NCI-H128 (cell line): Measurements from ENCODE around the gene VTI1A.
"Not testable (repeated sequence)": the region's sequence is repeated elsewhere in the genome, so short reads cannot be mapped to it uniquely, and the experiment has no call there.

Experiments
- DNase-seq: peaks from one replicate; lab custom pipeline; 2025; ENCODE audit not compliant: unreplicated experiment; lab: John Stamatoyannopoulos, UW

VTI1A gene

DNA sequence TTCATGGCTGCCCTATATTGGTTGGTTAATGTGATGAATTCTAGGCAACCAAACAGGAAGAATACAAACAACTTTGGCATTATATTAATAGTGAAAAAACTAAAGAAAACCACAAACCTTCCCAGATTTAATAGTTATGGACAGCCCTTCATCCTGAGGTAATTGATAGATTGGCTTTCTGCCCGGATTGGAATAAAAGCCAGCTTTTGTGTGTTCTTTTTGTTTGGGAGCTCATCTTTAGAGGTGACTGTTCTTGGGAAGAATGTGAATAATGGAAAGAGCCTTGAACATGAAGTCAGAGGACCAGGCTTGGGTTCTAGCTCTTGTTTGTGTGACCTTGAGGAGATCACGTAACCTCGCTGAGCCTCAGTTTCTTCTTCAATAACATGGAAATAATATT, 92.3 kb downstream of the VTI1A start:
- DNase-seq = no peak

DNA sequence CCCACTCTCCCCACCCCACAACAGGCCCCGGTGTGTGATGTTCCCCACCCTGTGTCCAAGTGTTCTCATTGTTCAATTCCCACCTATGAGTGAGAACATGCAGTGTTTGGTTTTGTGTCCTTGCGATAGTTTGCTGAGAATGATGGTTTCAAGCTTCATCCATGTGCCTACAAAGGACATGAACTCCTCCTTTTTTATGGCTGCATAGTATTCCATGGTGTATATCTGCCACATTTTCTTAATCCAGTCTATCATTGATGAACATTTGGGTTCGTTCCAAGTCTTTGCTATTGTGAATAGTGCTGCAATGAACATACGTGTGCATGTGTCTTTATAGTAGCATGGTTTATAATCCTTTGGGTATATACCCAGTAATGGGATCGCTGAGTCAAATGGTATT, 95.8 kb downstream of the VTI1A start:
- not testable (repeated sequence) for DNase-seq

DNA sequence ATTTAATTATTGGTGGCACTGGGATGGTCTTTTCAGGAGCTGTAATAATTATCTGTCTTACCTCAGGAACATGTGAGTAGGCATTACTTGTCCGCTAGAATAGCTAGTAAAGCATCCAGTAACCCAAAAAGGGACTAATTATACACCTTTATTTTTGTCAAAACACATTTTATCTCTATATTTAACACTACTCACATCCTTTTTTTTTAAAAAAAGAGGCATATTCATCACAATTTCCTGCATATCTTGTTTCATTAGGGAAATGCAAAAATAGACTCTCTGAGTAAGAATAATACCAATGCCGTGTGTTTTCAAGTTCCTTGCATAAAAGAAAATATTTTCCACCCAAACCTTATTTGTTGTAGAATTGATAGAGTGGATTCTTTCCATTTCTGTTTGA, 99.5 kb downstream of the VTI1A start:
- no peak for DNase-seq

DNA sequence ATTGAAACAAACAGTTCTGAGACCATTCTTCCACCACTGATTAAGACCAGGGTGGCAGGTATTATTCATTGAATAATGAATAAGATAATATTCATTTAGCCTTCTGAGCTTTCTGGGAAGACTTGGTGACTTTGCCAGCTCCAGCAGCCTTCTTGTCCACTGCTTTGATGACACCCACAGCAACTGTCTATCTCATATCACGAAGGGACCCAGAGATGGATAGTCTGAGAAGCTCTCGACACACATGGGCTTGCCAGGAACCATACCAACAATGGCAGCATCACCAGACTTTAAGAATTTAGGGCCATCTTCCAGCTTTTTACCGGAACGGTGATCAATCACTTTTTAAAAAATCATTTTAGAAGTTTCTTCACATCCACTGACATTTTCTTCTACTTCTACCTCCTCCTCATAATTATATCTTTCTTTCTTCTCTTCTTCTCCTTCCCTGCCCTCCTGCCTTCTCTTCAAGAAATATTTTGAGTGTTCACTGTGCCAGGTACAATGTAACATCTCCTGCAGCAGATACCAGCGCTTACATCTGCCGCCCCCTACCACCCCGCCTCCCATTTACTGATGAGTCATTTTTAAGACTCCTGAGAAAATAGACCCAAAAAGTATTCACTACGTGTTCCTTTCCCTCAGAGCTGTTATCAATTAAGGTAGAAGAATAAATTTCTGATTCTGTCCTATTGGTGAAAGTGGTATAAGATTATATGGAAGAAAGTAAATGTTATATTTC, 101.7 kb downstream of the VTI1A start:
- DNase-seq = no peak

DNA sequence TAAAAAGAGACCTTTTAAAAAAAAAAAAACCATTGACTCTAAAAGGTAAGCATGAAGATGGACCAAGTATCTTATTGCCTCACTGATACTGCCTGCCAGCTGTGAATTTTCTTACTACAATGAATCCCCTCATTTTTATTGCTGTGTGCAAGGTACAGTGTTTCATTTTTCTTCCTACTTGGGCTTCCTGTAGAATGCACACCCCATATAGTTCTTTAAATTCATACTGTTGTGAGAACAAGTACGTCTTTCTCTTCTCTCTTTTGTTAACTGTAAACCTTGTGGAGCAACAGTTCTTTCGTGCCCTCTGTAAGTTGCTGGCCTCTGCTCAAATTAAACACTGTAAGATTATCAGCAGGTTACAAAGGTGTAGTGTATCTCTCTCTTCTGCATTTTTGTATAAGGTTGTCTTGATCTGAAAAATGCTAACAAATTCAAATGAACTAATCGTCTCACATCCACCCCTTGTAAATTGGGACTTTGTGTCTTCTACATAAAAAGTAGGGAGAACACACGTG, 105.6 kb downstream of the VTI1A start:
- no peak for DNase-seq

DNA sequence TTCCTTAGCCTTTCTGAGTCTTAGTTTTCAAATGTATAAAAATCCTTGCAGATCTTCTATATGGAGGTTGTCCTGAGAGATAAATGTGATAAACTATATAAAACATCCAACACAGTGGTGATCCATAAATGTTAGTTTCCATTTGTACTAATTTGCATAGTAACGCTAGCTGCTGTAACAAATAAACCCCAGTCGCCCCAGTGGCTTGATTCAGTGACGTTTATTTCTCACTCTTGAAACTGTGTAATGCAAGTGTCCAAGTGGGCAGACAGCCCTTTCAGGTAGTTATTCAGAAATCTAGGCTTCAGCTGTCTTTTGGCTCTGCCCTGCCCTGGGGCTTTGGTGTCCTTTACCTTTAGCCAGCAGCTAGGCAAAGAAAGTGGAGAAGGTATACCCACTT, 106.3 kb downstream of the VTI1A start:
- DNase-seq = no peak

DNA sequence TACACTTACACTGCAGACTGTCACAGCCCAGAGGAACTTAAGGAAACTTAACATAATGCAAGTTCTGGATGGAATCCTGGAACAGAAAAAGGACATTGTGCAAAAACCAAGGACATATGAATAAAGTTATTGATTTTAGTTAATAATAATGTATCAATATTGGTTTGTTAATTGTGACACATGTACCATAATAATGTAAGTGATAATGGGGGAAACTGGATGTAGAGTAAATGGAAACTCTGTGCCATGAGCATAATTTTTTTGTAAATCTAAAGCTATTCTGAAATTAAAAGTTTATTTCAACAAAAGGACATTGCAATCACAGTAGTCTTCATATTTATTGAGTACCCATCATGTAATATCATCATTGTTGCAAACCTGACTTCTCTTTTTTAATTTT, 107.2 kb downstream of the VTI1A start:
- no peak for DNase-seq

DNA sequence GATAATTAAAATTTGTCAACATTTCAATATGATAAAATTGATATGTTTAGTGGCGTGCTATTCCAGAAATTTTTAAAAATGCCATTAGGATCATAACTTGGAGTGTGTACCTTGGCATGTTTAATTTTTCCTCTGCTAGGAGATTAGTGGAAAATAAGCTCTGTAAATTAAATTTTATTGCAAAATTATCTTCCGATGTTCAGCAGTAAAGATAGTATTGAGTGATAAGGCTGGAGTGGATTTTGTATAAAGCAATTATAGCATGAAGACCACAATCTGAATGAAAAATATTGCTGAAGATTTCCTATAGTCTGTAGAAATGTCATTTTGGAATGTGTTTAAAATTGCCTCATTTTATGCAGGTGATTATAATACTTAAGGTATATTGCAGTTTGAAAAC, 110.2 kb downstream of the VTI1A start:
- DNase-seq = no peak

DNA sequence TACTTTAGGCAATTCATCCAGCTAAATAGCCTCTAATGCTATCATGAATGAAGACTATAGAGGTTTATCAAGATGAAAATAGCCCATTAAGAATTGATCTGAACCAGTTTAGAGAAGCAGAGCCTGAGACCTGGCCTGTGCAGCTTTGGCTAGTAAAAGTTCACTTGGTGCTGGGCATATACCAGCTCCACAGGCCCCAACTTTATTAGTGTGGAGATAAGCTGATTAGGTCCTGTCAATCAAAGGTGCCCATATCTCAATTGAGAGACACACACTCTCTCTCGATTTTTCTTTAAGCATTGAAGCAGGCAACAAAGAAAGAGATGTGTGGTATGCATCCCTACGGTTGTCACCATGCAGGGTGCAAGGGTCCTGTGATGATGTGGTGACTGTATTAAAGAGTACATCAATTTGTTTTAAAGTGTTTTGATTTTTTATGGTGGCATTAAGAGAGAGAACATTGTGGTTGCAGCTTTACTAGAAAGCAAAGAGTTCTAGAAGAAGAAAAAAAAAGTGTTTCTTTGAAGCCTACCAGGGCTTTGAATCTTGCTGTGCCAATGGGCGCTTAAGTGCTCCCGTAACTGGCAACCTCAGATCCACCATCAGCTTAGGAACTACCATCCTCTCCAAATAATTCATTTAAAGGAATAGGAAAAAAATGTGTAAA, 111.6 kb downstream of the VTI1A start:
- no peak for DNase-seq

DNA sequence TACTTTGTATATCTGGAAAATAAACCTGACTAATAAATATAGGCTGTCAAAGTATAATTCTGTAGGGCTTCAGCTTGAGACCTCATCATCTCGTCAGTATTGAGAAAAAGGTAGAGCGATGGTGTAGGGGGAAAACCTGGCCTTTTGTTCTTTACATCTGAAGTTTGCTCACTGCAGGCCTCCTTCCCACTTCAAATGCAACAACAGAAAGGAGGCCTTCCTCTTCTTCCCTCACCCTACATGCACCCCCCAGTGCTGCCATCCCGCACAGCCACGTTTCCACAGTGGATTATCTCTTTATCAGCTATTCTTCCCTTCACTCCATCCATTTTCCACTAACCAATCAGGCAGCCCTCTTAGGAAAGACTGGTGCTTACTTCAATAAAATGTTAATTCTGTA, 112.3 kb downstream of the VTI1A start:
- no peak for DNase-seq

DNA sequence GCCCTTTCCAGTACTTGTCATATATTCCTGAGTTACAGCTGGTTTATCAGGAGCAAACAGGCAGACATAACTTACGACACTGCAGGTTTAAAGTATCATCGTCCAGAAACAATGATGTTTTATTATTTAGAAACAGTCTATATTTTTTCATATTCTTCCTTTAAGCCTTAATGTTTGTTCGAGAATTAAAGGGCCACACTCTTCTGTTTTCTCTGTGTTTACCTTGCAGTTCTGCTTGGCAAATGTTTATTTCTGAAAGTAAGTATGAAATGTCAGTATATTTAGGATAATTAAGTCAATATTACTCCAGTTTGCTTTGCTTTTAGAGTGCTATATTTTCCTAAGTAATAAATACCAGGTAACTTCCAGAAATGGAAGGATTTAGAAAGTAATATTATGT, 115.1 kb downstream of the VTI1A start:
- no peak for DNase-seq

DNA sequence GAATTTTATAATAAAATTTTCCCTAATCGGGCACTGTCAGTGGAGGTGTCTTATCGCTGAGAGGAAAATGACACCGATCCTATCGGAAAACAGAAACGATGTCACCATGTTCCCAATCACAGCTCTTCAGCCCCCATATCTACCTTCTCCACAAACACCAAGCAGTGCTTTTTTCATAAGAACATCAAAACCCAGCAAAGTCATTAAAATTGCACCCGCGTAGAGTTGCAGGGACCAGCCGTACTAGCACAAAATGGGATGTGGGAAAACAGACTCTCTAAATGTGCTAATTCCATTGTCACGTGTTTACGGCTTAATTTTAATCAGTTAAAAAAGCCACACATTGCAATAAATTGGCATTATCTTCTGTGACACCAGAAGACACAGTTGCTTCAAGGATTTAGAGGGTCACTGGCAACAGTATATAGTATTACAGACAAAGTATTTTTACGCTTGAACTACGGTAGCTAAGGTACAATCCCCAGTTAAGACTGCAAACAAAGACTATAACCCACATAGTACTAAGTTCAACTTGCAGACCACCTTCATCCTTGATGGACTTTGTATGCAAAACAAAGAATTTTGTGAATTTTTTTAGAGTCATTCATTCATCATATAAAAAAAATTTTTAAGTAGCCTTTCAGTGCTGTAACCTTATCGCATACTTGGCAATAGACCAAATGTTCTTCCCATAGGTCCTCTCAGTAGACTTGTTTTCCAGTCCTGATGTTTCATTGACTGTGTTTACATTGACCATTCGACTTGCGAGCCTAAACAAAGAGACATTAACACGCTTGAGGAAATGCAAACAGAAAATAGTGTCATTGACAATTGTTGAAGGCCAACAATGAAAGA, 116.0 kb downstream of the VTI1A start:
- no peak for DNase-seq

DNA sequence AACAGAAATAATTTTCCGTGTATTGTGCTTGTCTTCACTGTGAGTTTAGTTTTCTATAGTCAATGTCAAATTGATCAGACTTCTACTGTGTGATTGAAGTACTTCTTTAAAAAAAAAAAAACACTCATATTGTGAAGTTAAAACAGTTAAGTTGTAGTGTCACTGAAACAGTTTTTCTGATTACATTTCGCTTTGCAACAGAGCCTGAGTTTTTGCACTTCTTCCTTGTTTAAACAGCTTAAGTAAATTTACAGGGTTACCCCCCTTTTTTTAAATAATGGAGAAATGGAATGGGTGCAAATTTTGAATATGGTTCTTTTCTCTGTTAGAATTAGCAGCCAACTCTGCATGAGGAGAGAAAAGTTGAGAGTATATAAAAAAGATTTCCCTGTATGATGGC, 117.3 kb downstream of the VTI1A start:
- no peak for DNase-seq

DNA sequence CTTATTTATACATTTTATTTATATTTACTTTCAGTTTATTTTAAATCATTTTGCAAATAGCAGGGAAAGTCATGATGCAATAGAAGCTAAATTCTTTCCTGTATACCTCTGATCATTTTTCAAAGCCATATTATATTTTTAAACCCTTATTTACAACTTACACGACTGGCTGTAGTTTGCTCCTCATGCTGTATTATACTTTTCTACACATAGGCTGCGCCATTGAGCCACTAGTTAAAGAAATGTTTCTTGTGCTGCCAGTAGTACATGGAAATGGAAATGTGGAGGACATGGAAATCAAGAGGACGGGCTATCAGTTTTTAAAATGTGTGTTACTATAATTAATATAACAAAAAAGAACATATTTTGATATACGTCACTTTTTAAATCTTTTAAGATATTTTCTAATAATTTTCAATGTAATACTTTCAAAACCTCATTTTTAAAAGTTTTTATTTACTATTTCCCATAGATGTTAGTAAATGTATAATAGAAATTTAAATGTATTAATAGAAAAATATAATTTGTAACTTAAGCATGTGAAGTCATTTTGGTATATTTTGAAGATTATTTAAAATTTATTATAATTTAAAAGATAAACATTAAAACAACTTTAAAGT, 118.5 kb downstream of the VTI1A start:
- peak; percentile 41 for DNase-seq

DNA sequence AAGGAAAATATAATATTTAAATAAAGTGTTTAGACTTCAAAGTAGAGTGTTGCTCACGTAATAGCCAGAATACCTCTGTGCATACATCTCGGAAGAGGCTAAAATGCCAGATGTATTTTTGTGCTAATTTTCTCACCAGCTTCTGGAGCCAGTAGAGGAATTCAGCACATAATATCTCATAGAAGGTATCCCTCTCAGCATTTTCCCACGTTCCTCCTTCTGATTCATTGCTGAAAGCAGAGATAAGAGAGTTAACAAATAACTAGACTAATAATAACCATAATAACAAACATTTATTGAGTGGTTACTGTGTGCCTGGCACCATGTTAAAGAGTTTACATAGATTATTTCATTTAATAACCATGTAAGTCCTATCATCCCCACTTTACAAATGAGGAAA, 123.6 kb downstream of the VTI1A start:
- DNase-seq = no peak

DNA sequence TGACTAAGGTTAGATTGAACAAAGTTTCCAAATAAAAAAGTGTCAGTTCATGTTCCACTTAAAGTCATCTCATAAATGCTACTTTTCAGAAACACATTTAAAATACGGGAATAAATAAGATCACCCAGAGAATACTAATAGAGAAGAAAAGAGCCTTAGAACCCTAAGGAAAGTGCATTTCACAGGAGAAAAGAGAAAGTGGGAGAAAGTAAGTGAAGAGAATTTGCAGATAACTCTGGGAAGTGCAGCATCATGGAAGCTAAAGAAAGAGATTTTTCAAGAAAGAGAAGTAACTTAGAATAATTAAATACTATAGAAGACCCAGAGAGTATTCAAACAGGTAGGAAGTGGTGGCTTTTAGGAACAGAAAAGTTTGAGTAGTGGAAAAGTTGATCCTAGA, 132.6 kb downstream of the VTI1A start:
- no peak for DNase-seq

DNA sequence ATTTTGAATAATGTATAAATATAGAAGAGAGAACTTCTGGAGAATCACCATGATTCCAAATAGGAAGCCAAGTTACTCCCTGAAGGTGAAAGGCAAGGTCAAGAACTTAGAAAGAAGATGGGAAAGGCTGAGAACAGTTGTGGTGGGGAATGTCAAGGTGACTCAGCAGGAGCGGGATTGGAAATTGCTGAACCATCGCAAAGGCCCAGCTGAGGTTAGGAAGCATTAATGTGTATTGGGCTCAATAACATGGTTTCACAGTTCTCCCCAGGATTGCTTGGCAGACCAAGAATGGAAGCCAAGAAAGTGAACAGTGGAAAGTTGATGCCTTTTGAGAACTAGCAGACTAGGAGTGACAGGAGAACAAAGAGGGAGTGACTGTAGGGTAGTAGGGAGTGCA, 133.3 kb downstream of the VTI1A start:
- no peak for DNase-seq

DNA sequence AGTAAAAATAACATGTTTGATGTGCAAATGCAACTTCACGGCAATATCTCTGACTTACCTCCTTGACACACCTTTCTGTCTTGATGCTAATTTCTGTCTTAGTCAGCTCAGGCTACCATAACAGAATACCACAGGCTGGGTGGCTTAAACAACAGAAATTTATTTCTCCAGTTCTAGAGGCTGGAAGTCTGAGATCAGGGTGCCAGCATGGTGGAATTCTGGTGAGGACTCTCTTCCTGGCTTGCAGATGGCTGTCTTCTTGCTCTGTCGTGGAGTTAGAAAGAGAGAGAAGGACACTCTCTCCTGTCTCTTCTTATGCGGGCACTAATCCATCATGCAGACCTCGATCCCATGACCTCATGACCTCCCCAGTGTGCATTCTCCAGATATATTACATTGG, 134.9 kb downstream of the VTI1A start:
- no peak for DNase-seq

DNA sequence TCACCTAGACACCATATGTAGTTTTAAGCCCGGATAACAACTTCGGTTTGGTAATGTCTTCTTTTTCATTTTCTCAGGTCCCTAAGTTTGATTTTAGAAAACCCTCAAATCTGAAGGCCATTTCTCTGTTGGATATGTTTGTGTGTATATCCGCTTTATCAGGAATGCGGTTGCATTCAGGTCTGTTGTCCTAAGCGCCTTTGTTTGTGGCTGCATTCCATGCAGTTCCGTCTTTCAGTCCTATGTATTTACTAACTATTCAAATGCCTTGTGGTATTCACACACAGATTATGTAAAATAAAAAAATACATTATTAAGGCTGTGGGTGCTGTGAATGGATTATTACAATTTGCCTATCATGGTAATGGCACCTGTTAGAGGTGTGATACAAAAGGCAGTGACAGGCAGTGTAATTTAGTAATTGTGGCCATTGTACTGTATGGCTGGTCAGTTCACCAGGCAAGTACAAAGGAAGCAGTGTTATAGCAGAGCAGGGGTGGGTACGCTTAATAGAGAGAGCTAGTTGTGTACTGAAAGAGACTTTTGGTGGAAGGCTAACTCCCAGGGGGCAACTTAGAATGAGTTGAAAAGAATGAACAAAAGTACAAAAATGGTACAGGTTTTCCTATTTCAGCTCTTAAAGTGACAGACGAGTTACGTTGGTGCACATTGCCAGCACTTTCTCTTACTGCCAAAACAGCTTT, 136.4 kb downstream of the VTI1A start:
- no peak for DNase-seq

DNA sequence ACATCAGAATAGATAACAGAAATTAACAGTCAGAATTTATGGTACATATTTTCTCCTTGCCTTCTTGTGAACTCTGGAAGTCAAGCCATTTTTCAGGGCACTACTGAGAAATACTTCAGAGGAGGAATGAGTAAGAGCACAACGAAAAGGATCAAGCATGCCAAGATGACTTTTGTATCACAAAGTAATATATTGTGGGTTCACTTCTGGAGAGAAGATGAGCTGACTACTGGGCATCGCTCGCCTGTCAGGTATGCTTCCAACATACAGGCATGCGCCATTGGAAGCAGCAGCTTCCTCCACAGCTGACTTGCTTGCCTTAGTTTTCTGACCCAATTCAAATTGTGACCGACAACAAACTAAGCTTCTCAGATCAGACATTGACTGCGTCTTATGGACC, 137.3 kb downstream of the VTI1A start:
- no peak for DNase-seq

DNA sequence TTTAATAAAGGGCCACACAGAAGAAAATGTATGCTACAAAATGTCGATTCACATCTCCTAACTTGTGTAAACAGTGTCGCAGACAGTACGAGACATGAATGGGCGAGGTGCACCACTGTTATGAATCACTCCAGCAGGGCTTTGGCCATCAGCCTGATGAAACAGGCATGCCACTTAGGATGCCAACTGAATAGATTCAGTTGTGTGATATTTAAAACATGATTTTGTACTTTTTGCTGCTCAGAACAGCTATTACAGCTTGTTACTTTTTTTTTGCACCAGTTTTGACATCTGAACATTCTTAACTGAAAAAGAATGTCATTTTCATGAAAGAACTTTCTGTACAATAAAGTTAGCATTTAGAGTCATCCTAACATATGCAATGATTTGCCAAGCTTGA, 138.1 kb downstream of the VTI1A start:
- DNase-seq = no peak
